OCI-LY7 (cell line): ENCODE results near the gene AUP1. TPM values are rescaled to one million over a fixed set of nuclear protein-coding genes. Genes with fewer than 3 reads are reported as not detected.

Source experiments
- BruUV-seq: library from RNA; stranded (reverse); fragments of 400-500 nt; replicated peaks from 2 replicates; lab custom pipeline; 2021; lab: Mats Ljungman, UMichigan
- CTCF ChIA-PET: fragments of 300-600 bp; sonication (Branson Sonifier 250); formaldehyde crosslinking; loops from one replicate; lab custom pipeline; 2022; ENCODE audit warnings: antibody characterized with exemption; ENCODE audit not compliant: unreplicated experiment; lab: Charles Lee
- POLR2A ChIA-PET: fragments of 300-600 bp; sonication (Branson Sonifier 250); formaldehyde crosslinking; loops from one replicate; lab custom pipeline; 2022; ENCODE audit warnings: antibody characterized with exemption; lab: Charles Lee
- DNase-seq: peaks from one replicate; pipeline ENCODE4 v3.0.0-alpha.2; 2015; ENCODE audit warnings: low spot score
- H2AFZ ChIP-seq: fragments of 200-600 bp; sonication (generic), shearing (Covaris generic); 2 replicates; pipeline ENCODE4 v1.6.1; 2014; ENCODE audit warnings: mild to moderate bottlenecking, antibody characterized with exemption, low read length, moderate library complexity
- H3K27ac ChIP-seq: fragments of 200-600 bp; sonication (generic); 2 replicates; pipeline ENCODE4 v1.5.1; 2014; ENCODE audit warnings: mixed run types, low read depth, mild to moderate bottlenecking, moderate library complexity, low read length, inconsistent platforms; ENCODE audit not compliant: poor library complexity, severe bottlenecking
- H3K36me3 ChIP-seq: fragments of 200-600 bp; sonication (generic); 2 replicates; pipeline ENCODE4 v1.6.1; 2014; ENCODE audit warnings: mild to moderate bottlenecking, antibody characterized with exemption, low read length, moderate library complexity, mixed read lengths; ENCODE audit not compliant: insufficient read depth
- H3K4me1 ChIP-seq: fragments of 200-600 bp; sonication (generic); 2 replicates; pipeline ENCODE4 v1.5.1; 2014; ENCODE audit warnings: mild to moderate bottlenecking, low read length; ENCODE audit not compliant: insufficient read depth, poor library complexity, severe bottlenecking
- H3K4me2 ChIP-seq: fragments of 200-600 bp; sonication (generic); 2 replicates; pipeline ENCODE4 v1.6.1; 2014; ENCODE audit warnings: mild to moderate bottlenecking, low read length
- H3K4me3 ChIP-seq: fragments of 200-600 bp; sonication (generic); 2 replicates; pipeline ENCODE4 v1.5.1; 2014; ENCODE audit warnings: mild to moderate bottlenecking, low read depth, low read length; ENCODE audit not compliant: poor library complexity, severe bottlenecking
- H3K79me2 ChIP-seq: fragments of 200-600 bp; sonication (generic); 2 replicates; pipeline ENCODE4 v1.6.1; 2016; ENCODE audit warnings: low read depth, mild to moderate bottlenecking, low read length, moderate library complexity, mixed read lengths; ENCODE audit not compliant: insufficient read depth
- H3K9me2 ChIP-seq: fragments of 200-600 bp; sonication (generic); 2 replicates; pipeline ENCODE4 v1.6.1; 2016; ENCODE audit warnings: mild to moderate bottlenecking, low read length, mixed read lengths; ENCODE audit not compliant: insufficient read depth
- H3K9me3 ChIP-seq: fragments of 200-600 bp; sonication (generic); 2 replicates; pipeline ENCODE4 v1.6.1; 2014; ENCODE audit warnings: mild to moderate bottlenecking, mixed run types, low read length, mixed read lengths
- H4K20me1 ChIP-seq: fragments of 200-600 bp; sonication (generic); 2 replicates; pipeline ENCODE4 v1.6.1; 2014; ENCODE audit warnings: mild to moderate bottlenecking, antibody characterized with exemption, low read length, moderate library complexity, mixed read lengths; ENCODE audit not compliant: insufficient read depth
- CTCF ChIP-seq: fragments of 200-600 bp; sonication (generic); conservative IDR thresholded peaks from 2 replicates; pipeline ENCODE4 v1.5.1; 2014; ENCODE audit warnings: mild to moderate bottlenecking, antibody characterized with exemption, low read length, moderate library complexity, mixed read lengths
- EZH2phosphoT487 ChIP-seq: fragments of 200-600 bp; sonication (generic); IDR thresholded peaks from 2 replicates; pipeline ENCODE4 v1.6.1; 2018; ENCODE audit warnings: low read depth, borderline replicate concordance, mild to moderate bottlenecking, mixed run types, antibody characterized with exemption, low read length, moderate library complexity, mixed read lengths
- intact Hi-C: fragments of 100-400 bp; cut with micrococcal nuclease; formaldehyde crosslinking; loops from one replicate; pipeline ENCODE4 v1.10.0; 2022; ENCODE audit not compliant: unreplicated experiment
- total RNA-seq, 2 experiments: library from RNA; depleted of rRNA in 1 of 2; stranded (reverse); fragments of >200 nt in 1 of 2; shearing (Covaris generic) in 1 of 2; gene quantifications; 2 replicates each; pipeline ENCODE4 v1.2.3, GENCODE V29; 2014 to 2022

Gene AUP1
- total RNA-seq, 2 experiments from 2014 or later: 121 to 188 TPM

- Histone ChIP-seq H3K4me1 (peaks cover 18% of the 10 kb centered on the region), H3K36me3 (peaks cover 38% of the 10 kb centered on the region), H2AFZ (peak within 1 kb of the TSS; percentile 63), H3K4me2 (peak within 1 kb of the TSS; percentile 90), H3K9me3 (no peaks in the 10 kb centered on the region), H4K20me1 (no peaks in the 10 kb centered on the region), H3K4me3 (peak within 1 kb of the TSS; percentile 78), H3K79me2 (peaks cover 28% of the 10 kb centered on the region), H3K9me2 (no peaks in the 10 kb centered on the region), H3K27ac (peak within 1 kb of the TSS; percentile 80)
- DNase-seq: peak; percentile 95
- ChIA-PET CTCF (interaction anchor here (0.5 to 4.1 kb wide), 3 partner anchors 29 to 75 kb away, joined by 3 to 18 read pairs (median 3); partner anchors contain the start of genes AUP1 and HTRA2), POLR2A (interaction anchor here (0.7 to 5.1 kb wide), 10 partner anchors 11 to 104 kb away, joined by 3 to 25 read pairs (median 4); partner anchors contain the start of genes AUP1, HTRA2, MRPL53 and WBP1)
- BruUV-seq: TSS peak; percentile 93
- TF ChIP-seq CTCF (peak; percentile 95), EZH2phosphoT487 (no peak)
- intact Hi-C loops: loop anchor here (1.0 kb wide), 5 partner anchors 24 to 233 kb away; partner anchors contain the start of genes AUP1, HTRA2 and PCGF1
Observed at GRCh38 chr2:74482801-74483674, 46.5 kb downstream of the AUP1 start, which contains the start of the genes CCDC142 and TTC31. Gene CCDC142, minus strand, starts transcription at chr2:74482998. Its CDS starts 161 bp downstream, at chr2:74482837. Gene TTC31, plus strand, starts transcription at chr2:74483081. Its CDS starts 15 bp downstream, at chr2:74483096.

GRCh38 chr2:74481961-74482800 lies 47.3 kb downstream of the AUP1 start:
- no peaks in the 10 kb centered on the region for H3K9me2 ChIP-seq
- intact Hi-C loops: no loop called here
- CTCF ChIA-PET: interaction anchor here (4.1 kb wide), 1 partner anchor 49 kb away, joined by 18 read pairs; the partner anchor contains the start of genes AUP1 and HTRA2
- H4K20me1 ChIP-seq: no peaks in the 10 kb centered on the region
- POLR2A ChIA-PET: interaction anchor here (0.8 to 5.1 kb wide), 9 partner anchors 10 to 103 kb away, joined by 3 to 25 read pairs (median 6); partner anchors contain the start of genes AUP1, HTRA2, INO80B and MRPL53
- TSS peak; percentile 66 for BruUV-seq
- no peaks in the 10 kb centered on the region for H3K9me3 ChIP-seq
- H2AFZ ChIP-seq: peak overlapping the region; percentile 63
- peaks cover 18% of the 10 kb centered on the region for H3K4me1 ChIP-seq
- H3K4me3 ChIP-seq: peak overlapping the region; percentile 78
- H3K27ac ChIP-seq: peak overlapping the region; percentile 80
- H3K79me2 ChIP-seq: peaks cover 28% of the 10 kb centered on the region
- H3K36me3 ChIP-seq: peaks cover 44% of the 10 kb centered on the region
- TF ChIP-seq CTCF (no peak), EZH2phosphoT487 (no peak)
- DNase-seq: peak; percentile 76
- peak overlapping the region; percentile 90 for H3K4me2 ChIP-seq
